GM23248 (cell line): ENCODE results near the gene NXPH2. TPM values are rescaled to one million over a fixed set of nuclear protein-coding genes. Genes with fewer than 3 reads are reported as not detected.

Experiments
- DNase-seq: peaks from one replicate; pipeline ENCODE4 v3.0.0-alpha.2; 2015
- H2AFZ ChIP-seq: fragments of 200-600 bp; sonication (generic); 2 replicates; pipeline ENCODE4 v1.6.1; 2016; ENCODE audit warnings: antibody characterized with exemption
- H3F3A ChIP-seq: fragments of 200-600 bp; sonication (generic); 2 replicates; pipeline ENCODE4 v1.6.1; 2016; ENCODE audit warnings: mild to moderate bottlenecking, antibody characterized with exemption, mixed run types; ENCODE audit not compliant: insufficient read depth
- H3K27ac ChIP-seq: fragments of 200-600 bp; sonication (generic); 2 replicates; pipeline ENCODE4 v1.5.1; 2016; ENCODE audit warnings: mild to moderate bottlenecking
- H3K27me3 ChIP-seq: fragments of 200-600 bp; sonication (generic); replicated peaks from 2 replicates; pipeline ENCODE4 v1.6.1; 2016; ENCODE audit warnings: mild to moderate bottlenecking; ENCODE audit not compliant: insufficient read depth
- H3K36me3 ChIP-seq: fragments of 200-600 bp; sonication (generic); 2 replicates; pipeline ENCODE4 v1.6.1; 2016; ENCODE audit warnings: low read depth, mild to moderate bottlenecking
- H3K4me1 ChIP-seq: fragments of 200-600 bp; sonication (generic); 2 replicates; pipeline ENCODE4 v1.6.1; 2016; ENCODE audit warnings: mild to moderate bottlenecking; ENCODE audit not compliant: insufficient read depth
- H3K4me2 ChIP-seq: fragments of 200-600 bp; sonication (generic); one replicate; pipeline ENCODE4 v1.6.1; 2016; ENCODE audit warnings: mild to moderate bottlenecking; ENCODE audit not compliant: unreplicated experiment
- H3K4me3 ChIP-seq: fragments of 200-600 bp; sonication (generic); 2 replicates; pipeline ENCODE4 v1.5.1; 2016; ENCODE audit warnings: mild to moderate bottlenecking
- H3K79me2 ChIP-seq: fragments of 200-600 bp; sonication (generic); 2 replicates; pipeline ENCODE4 v1.6.1; 2016; ENCODE audit warnings: mild to moderate bottlenecking; ENCODE audit not compliant: insufficient read depth
- H3K9ac ChIP-seq: fragments of 200-600 bp; sonication (generic); 2 replicates; pipeline ENCODE4 v1.6.1; 2016; ENCODE audit warnings: mild to moderate bottlenecking
- H3K9me2 ChIP-seq: fragments of 200-600 bp; sonication (generic); 2 replicates; pipeline ENCODE4 v1.6.1; 2016; ENCODE audit warnings: mixed run types, mild to moderate bottlenecking, moderate library complexity; ENCODE audit not compliant: insufficient read depth
- H3K9me3 ChIP-seq: fragments of 200-600 bp; sonication (generic); one replicate; pipeline ENCODE4 v1.6.1; 2017; ENCODE audit warnings: low read depth
- H4K20me1 ChIP-seq: fragments of 200-600 bp; sonication (generic); 2 replicates; pipeline ENCODE4 v1.6.0; 2016; ENCODE audit not compliant: insufficient read depth
- EZH2 ChIP-seq: fragments of 200-600 bp; sonication (generic); IDR thresholded peaks from 2 replicates; pipeline ENCODE4 v1.6.1; 2018; ENCODE audit warnings: antibody characterized with exemption, mild to moderate bottlenecking; ENCODE audit not compliant: insufficient read depth, poor library complexity, severe bottlenecking
- EZH2phosphoT487 ChIP-seq: fragments of 200-600 bp; sonication (generic); IDR thresholded peaks from 2 replicates; pipeline ENCODE4 v1.6.1; 2018; ENCODE audit warnings: antibody characterized with exemption, moderate library complexity, mild to moderate bottlenecking, low read depth; ENCODE audit not compliant: insufficient read depth
- WGBS, 2 experiments: methylation state at CpG; one replicate each; pipeline ENCODE4 v1.1.6; 2015 to 2017; ENCODE audit warnings: low lambda C conversion rate in 2 of 2, low coverage in 1 of 2; ENCODE audit errors: missing lambda C conversion rate in 2 of 2; 5-methylcytosine and 5-hydroxymethylcytosine counted together
- in situ Hi-C: fragments of 300-500 bp; cut with MboI; formaldehyde crosslinking; loops from 2 replicates; pipeline ENCODE4 v1.15.0; 2020
- polyA plus RNA-seq: library from polyadenylated mRNA; unstranded; fragments of >200 nt; fragmentation: Nextera tagmentation; extraction: Ambion mirVana; gene quantifications from 2 replicates; pipeline ENCODE4 v1.2.1, GENCODE V29; 2016
- total RNA-seq: library from RNA; depleted of rRNA; stranded (reverse); fragments of >200 nt; shearing (Covaris generic); gene quantifications from 2 replicates; pipeline ENCODE4 v1.2.3, GENCODE V29; 2014

NXPH2 gene
- total and polyA plus RNA-seq, 2 experiments from 2014 or later, result not detected

DNA sequence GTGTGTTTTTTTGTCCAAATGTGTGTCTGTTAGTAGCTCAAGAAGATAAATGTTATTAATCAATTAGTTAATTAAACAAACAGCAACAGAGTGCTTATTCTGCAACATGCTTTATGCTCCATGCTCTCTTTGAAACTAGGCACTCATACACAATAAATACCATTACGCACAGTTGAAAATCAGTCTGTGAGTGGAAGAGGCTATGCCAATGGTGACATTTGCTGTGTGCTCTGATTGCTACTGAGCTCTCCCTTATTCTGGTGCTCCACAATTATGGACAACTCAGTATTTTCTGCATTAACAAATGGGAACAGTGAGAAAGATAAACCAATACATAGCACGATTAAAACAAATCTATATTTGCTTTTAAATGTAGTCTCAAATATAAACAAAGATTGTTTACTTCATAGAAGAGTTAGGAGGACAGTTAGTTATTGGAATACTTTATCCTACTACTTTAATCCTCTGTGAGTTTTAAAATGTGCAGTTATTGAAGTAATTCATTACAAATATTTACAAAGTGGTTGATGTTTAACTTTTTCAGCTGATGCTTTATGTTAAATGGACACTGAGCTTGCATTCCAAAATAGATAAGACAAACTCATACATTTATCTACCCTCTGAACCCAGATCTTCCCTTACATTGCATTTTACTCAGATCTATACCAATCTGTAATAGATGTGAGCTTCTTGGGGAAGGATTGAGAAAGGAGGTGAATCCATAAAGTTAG, 55.3 kb downstream of the NXPH2 start:
- Histone ChIP-seq H3K27me3 (no peaks in the 10 kb centered on the region), H3K9me2 (no peaks in the 10 kb centered on the region), H3K4me1 (no peaks in the 10 kb centered on the region), H3K4me2 (no peak overlapping the region), H4K20me1 (no peaks in the 10 kb centered on the region), H3K9me3 (no peaks in the 10 kb centered on the region), H3K79me2 (no peaks in the 10 kb centered on the region), H3F3A (no peaks in the 10 kb centered on the region), H3K9ac (no peak overlapping the region), H2AFZ (no peak overlapping the region), H3K27ac (no peak overlapping the region), H3K4me3 (no peak overlapping the region), H3K36me3 (no peaks in the 10 kb centered on the region)
- in situ Hi-C loops, result no loop called here
- no peak for DNase-seq
- WGBS, 2 experiments, result 59 to 63% methylated on average over 2 of the region's 2 CpGs
- TF ChIP-seq EZH2phosphoT487 (no peak), EZH2 (no peak)

GRCh38 chr2:138724327-138724726, 55.9 kb downstream of the NXPH2 start:
- Histone ChIP-seq H3K4me3 (no peak overlapping the region), H3K79me2 (no peaks in the 10 kb centered on the region), H3K27me3 (no peaks in the 10 kb centered on the region), H4K20me1 (no peaks in the 10 kb centered on the region), H3K4me1 (no peaks in the 10 kb centered on the region), H2AFZ (no peak overlapping the region), H3K9ac (no peak overlapping the region), H3F3A (no peaks in the 10 kb centered on the region), H3K9me3 (no peaks in the 10 kb centered on the region), H3K36me3 (no peaks in the 10 kb centered on the region), H3K9me2 (no peaks in the 10 kb centered on the region), H3K4me2 (no peak overlapping the region), H3K27ac (no peak overlapping the region)
- no peak for TF ChIP-seq EZH2
- TF ChIP-seq EZH2phosphoT487, result no peak
- in situ Hi-C loops, result no loop called here
- DNase-seq, result no peak
- WGBS, 2 experiments, result 53 to 62% methylated on average over 2 of the region's 2 CpGs

DNA sequence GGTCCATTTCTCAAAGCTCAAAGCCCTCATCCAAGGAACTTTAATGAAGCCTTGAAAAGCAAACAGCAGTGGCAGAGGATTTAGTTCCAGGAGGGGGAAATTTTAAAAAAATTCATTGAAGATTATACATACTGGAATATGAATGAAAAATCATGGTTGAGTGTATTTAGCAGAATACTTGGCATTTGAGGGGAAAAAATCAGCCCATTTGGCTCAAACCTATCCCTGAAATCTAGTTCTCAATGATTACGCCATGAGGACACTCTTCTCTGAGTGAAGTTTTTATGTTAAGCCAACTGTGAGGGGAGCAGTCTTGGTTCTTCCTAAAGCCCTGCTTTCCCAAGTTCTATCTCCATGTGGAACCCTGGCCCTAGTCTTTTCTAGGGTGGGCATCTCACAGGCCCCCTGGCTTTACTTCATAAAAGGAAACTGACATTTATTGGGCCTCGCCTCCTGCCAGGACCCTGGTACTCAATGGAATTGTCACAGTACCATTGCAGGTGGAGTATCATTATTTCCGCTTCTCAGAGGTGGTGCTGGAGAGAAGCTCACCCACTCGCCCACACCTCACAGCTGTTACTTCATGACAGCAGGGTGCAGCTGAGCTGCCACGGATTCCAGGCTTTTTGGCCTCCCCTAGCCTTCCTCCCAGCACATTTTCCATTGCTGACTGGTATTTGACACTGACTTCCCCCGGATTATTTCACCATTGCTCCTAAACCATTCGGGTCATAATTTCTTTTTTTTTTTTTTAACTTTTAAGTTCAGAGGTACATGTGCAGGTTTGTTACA, 56.8 kb downstream of the NXPH2 start:
- WGBS, 2 experiments, result 43% methylated on average over 7 of the region's 7 CpGs
- Histone ChIP-seq H3K4me1 (no peaks in the 10 kb centered on the region), H3K4me3 (no peak overlapping the region), H3K9me2 (no peaks in the 10 kb centered on the region), H3K4me2 (no peak overlapping the region), H3K79me2 (no peaks in the 10 kb centered on the region), H4K20me1 (no peaks in the 10 kb centered on the region), H3F3A (no peaks in the 10 kb centered on the region), H3K9me3 (no peaks in the 10 kb centered on the region), H3K9ac (no peak overlapping the region), H3K27ac (no peak overlapping the region), H3K27me3 (no peaks in the 10 kb centered on the region), H3K36me3 (no peaks in the 10 kb centered on the region), H2AFZ (no peak overlapping the region)
- DNase-seq, result no peak
- in situ Hi-C loops, result no loop called here
- TF ChIP-seq EZH2phosphoT487 (no peak), EZH2 (no peak)

- H2AFZ ChIP-seq, result no peak overlapping the region
- H3K9ac ChIP-seq, result no peak overlapping the region
- WGBS, 2 experiments, result 76 to 81% methylated on average over 4 of the region's 4 CpGs
- no peaks in the 10 kb centered on the region for H4K20me1 ChIP-seq
- peaks cover 6% of the 10 kb centered on the region; the same call in 1 of the 2 replicates for H3K27me3 ChIP-seq
- no peak overlapping the region for H3K4me2 ChIP-seq
- H3K9me2 ChIP-seq, result no peaks in the 10 kb centered on the region
- H3K27ac ChIP-seq, result no peak overlapping the region
- H3F3A ChIP-seq, result no peaks in the 10 kb centered on the region
- no peaks in the 10 kb centered on the region for H3K79me2 ChIP-seq
- in situ Hi-C loops, result no loop called here
- no peaks in the 10 kb centered on the region for H3K9me3 ChIP-seq
- H3K4me1 ChIP-seq, result no peaks in the 10 kb centered on the region
- no peak for TF ChIP-seq EZH2
- TF ChIP-seq EZH2phosphoT487, result no peak
- no peak overlapping the region for H3K4me3 ChIP-seq
- no peaks in the 10 kb centered on the region for H3K36me3 ChIP-seq
- DNase-seq, result peak; percentile 4
These were observed 57.9 kb downstream of the NXPH2 start for GRCh38 chr2:138722316-138722715.
